ENCODE results near the gene CTXND1.

DNA sequence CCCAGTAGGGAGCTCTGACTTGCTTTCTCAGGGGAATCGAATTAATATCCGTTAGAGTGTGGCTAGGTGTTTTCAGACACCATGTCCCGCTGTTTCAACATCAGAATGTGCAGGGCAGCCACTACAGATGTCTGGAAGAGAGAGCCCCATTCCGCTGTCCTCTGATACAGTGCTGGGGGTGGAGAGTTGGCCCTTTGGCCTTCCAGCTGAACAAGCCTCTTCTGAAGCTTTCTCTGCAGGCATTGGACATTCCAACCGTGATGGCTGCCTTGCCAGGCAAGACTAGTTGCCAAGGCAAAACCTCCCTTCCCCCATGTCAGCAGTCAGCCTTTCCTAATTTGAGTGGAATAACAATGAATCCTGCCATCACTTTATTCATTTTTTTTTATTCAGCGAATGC lies 97.7 kb downstream of the CTXND1 start:
- TF ChIP-seq EZH2phosphoT487 (IDR thresholded peaks at IDR 0.05; ENCODE audit: low read depth) = no peak
- TF ChIP-seq, protein P1, sequence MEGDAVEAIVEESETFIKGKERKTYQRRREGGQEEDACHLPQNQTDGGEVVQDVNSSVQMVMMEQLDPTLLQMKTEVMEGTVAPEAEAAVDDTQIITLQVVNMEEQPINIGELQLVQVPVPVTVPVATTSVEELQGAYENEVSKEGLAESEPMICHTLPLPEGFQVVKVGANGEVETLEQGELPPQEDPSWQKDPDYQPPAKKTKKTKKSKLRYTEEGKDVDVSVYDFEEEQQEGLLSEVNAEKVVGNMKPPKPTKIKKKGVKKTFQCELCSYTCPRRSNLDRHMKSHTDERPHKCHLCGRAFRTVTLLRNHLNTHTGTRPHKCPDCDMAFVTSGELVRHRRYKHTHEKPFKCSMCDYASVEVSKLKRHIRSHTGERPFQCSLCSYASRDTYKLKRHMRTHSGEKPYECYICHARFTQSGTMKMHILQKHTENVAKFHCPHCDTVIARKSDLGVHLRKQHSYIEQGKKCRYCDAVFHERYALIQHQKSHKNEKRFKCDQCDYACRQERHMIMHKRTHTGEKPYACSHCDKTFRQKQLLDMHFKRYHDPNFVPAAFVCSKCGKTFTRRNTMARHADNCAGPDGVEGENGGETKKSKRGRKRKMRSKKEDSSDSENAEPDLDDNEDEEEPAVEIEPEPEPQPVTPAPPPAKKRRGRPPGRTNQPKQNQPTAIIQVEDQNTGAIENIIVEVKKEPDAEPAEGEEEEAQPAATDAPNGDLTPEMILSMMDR (IDR thresholded peaks at IDR 0.05; ENCODE audit: low read depth, low read length) = no peak
